ENCODE data around the gene BABAM2.

The BABAM2 gene

GRCh38 chr2:28172114-28172898, 281.8 kb downstream of the BABAM2 start:
- no peak for DNase-seq

- no peak for DNase-seq
Observed at GRCh38 chr2:28173377-28173776, 282.8 kb downstream of the BABAM2 start.

GRCh38 chr2:28174211-28174610, 283.7 kb downstream of the BABAM2 start:
- DNase-seq = no peak

GRCh38 chr2:28175028-28175427, 284.5 kb downstream of the BABAM2 start:
- DNase-seq = no peak

GRCh38 chr2:28178946-28179345, 288.4 kb downstream of the BABAM2 start:
- no peak for DNase-seq

GRCh38 chr2:28181801-28182200, 291.3 kb downstream of the BABAM2 start:
- no peak for DNase-seq

- no peak for DNase-seq
Observed at GRCh38 chr2:28182348-28182747, 291.8 kb downstream of the BABAM2 start.

- DNase-seq = no peak
Observed at GRCh38 chr2:28185153-28185552, 294.6 kb downstream of the BABAM2 start.

- DNase-seq = no peak
Observed at GRCh38 chr2:28185891-28186290, 295.4 kb downstream of the BABAM2 start.

- no peak for DNase-seq
Observed at GRCh38 chr2:28187186-28187585, 296.7 kb downstream of the BABAM2 start.

- DNase-seq = no peak
Observed at GRCh38 chr2:28188436-28188835, 297.9 kb downstream of the BABAM2 start.

- DNase-seq = no peak
Observed at GRCh38 chr2:28193630-28194403, 303.3 kb downstream of the BABAM2 start.

GRCh38 chr2:28199995-28200679, 309.6 kb downstream of the BABAM2 start:
- DNase-seq = no peak

- no peak for DNase-seq
Observed at GRCh38 chr2:28201671-28202180, 311.2 kb downstream of the BABAM2 start.

GRCh38 chr2:28202719-28203118, 312.2 kb downstream of the BABAM2 start:
- no peak for DNase-seq

- no peak for DNase-seq
Observed at GRCh38 chr2:28206762-28207161, 316.2 kb downstream of the BABAM2 start.

GRCh38 chr2:28209261-28209691, 318.7 kb downstream of the BABAM2 start:
- no peak for DNase-seq

GRCh38 chr2:28209864-28210263, 319.3 kb downstream of the BABAM2 start:
- no peak for DNase-seq

- no peak for DNase-seq
Observed at GRCh38 chr2:28210535-28210934, 320.0 kb downstream of the BABAM2 start.

- DNase-seq = no peak
Observed at GRCh38 chr2:28216331-28216730, 325.8 kb downstream of the BABAM2 start.

GRCh38 chr2:28217042-28217740, 326.7 kb downstream of the BABAM2 start:
- no peak for DNase-seq

GRCh38 chr2:28219138-28219537, 328.6 kb downstream of the BABAM2 start:
- DNase-seq = no peak

All from activated gamma-delta T cell (primary cell).